Measurements from ENCODE around the gene SLC4A2. TPM values are rescaled to one million over a fixed set of nuclear protein-coding genes. Genes with fewer than 3 reads are reported as not detected.

SLC4A2 gene
- polyA plus RNA-seq, 4 donors: 59.9 to 127 (median 81.9) TPM

- no peak for DNase-seq (ENCODE audit: low read depth in 4 of 4, low spot score in 3 of 4)
These were observed 28.8 kb downstream of the SLC4A2 start for GRCh38 chr7:151088019-151088855.

- no peak for DNase-seq (ENCODE audit: low read depth in 4 of 4, low spot score in 3 of 4)
These were observed 29.7 kb downstream of the SLC4A2 start for GRCh38 chr7:151088856-151089699.

DNA sequence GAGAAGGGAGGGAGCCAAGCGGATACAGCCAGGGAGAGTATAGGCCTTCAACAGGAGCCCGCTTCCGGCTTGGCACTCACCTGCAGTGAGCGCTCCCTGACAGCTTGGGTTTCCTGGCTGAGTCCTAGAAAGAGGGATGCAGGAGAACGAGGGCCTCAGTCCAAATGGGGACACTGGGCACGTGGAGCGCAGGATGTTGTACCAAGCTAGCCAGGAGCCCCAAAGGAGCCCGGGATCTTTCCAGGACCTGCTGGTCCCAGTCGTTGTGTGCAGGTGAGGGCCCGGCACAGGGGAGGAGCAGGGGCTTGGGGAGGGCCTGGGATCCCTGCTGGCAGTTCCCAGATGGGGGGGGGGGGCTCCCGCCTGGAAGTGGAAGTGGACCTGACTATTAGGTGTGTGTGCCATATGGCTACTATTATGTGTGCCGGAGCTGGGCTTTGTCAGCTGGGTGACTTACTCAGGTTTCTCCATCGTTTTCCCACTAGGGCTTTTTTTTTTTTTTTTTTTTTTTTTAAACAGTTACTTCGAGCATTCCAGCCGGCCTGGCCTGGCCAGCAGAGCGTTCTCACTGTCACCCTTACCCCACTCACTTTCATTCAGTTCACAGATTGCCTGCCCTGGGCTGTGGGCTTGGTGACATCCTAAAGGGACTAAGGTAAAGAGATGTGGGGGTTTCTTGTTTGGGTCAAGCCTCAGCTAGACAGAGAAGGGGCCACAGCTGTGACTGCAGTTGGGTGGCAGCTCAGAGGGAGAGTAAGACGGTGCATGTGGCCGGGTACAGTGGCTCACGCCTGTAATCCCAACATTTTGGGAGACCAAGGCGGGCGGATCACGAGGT, 30.7 kb downstream of the SLC4A2 start:
- DNase-seq (ENCODE audit: low read depth in 4 of 4, low spot score in 3 of 4): no peak

GRCh38 chr7:151091003-151091402, 31.6 kb downstream of the SLC4A2 start:
- DNase-seq (ENCODE audit: low read depth in 4 of 4, low spot score in 3 of 4): no peak

DNA sequence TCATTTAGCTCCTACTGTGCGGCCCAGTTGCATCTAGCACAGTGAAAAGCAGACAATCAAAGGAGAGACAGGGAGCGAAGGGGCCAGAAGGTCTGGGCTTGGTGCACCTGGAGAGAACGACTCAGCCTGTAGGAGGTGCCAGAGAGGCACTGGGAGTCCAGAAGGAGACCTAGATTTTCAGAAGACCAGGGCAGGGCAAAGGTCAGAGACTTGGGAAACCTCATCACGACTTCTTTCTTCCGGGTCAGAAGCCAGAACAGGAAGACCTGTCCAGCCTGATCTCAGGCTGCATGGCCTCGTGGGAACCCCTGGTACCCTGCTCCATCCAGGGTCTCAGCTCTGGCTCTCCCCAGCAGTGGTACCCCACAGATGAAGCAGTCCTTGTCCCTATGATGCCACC, 32.0 kb downstream of the SLC4A2 start:
- DNase-seq (ENCODE audit: low read depth in 4 of 4, low spot score in 3 of 4): no peak

GRCh38 chr7:151091988-151092387, 32.6 kb downstream of the SLC4A2 start:
- DNase-seq (ENCODE audit: low read depth in 4 of 4, low spot score in 3 of 4): no peak

GRCh38 chr7:151093748-151094147, 34.4 kb downstream of the SLC4A2 start:
- no peak for DNase-seq (ENCODE audit: low read depth in 4 of 4, low spot score in 3 of 4)

DNA sequence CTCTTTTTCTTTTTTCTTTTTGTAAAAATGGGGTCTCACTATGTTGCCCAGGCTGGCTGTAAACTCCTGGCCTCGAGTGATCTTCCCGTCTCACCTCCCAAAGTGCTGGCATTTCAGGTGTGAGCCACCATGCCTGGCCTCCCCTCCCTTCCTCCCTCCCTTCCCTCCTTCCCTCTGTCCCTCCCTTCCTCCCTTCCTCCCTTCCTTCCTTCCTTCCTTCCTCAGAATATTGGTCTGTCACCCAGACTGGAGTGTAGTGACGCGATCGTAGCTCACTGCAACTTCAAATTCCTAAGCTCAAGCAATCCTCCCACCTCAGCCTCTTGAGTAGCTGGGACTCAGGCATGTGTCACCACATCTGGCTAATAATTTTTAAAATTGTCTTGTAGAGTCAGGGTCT, 35.3 kb downstream of the SLC4A2 start:
- no peak for DNase-seq (ENCODE audit: low read depth in 4 of 4, low spot score in 3 of 4)

GRCh38 chr7:151095123-151095797, 35.9 kb downstream of the SLC4A2 start:
- DNase-seq (ENCODE audit: low read depth in 4 of 4, low spot score in 3 of 4): no peak

DNA sequence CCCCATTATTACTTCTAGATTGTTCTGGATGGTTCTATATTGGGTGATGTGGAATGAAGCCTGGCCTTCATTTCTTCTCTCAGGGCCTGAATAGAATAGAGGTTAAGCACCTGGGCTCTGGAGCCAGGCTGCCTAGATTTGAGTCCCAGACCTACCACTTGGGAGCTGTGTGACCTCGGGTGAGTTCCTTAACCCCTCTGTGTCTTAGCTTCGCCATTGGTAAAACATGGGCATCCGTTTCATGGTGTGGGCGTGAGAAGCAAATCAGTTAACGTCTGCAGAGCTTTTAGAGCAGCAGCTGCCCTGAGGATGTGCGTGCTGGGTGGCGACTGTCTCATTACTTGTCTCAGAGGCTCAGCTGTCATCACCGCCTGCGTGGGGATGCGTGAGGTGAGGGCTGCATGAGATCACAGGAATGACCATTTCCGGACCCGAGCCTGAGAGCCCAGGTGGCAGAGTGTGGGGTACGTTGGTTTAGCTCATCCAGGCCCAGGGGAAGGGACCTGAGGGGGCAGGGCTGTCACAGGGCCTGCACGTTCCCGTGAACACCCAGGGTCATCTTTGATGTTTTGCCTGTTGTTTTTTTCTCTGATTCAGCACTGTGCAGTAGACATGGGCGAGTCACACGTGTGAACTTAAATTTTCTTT, 36.6 kb downstream of the SLC4A2 start:
- DNase-seq (ENCODE audit: low read depth in 4 of 4, low spot score in 3 of 4): no peak

DNA sequence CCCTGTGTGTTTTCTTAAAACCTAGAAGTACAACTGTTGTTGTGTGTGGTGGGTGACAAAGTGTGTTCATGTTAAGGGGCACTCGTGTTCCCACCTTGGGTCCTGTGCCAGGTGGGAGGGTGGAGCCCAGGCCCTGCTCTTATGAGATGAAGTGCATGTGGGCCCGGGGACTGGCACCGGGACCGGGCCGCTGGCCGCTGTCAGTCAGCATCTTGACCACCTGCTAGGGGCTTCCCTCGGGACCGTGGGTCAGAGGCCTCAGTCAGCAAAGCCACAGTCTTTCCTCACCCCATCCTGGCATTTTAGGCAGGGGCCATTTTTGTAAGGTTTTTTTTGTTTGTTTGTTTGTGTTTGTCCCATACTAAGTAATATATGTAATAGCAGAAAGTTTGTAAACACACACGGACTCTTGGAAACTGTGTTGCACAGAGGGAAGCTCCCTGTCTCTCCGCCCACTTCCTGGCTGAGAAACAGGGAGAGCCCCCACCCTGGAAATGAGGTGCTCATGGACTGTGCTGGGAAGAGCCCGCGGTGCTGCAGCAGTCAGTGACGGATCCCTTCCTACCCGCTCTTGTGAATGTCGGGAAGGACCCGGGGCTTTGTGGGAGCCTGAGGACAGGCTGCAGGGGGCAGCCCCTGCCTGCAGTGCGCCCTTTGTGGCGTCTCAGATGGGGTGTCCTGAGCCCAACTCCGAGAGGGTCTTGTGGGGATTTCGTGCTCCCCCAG, 40.3 kb downstream of the SLC4A2 start:
- no peak for DNase-seq (ENCODE audit: low read depth in 4 of 4, low spot score in 3 of 4)

GRCh38 chr7:151100921-151101320, 41.5 kb downstream of the SLC4A2 start:
- DNase-seq (ENCODE audit: low read depth in 4 of 4, low spot score in 3 of 4): no peak

DNA sequence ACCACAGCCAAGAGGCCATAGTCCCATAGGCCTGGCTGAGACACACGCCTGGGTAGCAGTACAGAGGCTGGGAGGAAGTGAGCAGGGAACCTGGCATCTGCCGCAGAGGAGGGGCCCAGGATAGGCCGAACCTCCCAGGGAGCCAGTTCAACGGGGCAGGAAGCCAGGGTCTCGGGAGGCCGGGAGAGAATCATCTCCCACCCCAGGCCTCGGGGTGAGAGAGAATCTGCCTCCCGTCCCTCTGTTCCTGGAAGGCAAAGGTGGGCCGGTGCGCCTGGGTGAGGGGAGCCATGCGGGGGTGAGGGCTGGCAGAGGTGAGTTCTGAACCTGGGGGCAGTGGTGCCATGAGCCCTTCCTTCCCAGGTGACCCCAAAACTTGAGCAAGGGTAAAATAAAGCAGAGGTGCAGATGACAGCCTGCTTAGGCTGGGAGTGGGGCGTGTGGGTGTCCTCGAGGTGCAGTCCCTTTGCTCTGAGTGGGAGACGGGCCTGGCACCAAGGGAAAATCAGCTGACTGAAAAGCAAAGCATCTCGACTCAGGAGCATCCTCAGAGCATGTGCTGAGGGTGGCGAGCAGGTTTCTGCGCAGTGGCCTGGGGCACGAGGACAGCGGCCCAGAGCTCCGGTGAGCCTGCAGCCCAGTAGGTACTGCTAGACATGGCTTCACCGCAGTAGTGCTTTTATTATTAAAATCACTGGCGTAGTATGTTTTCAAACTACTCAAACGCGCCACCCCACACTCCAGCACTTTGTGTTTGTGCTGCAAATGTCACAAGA, 42.4 kb downstream of the SLC4A2 start:
- no peak for DNase-seq (ENCODE audit: low read depth in 4 of 4, low spot score in 3 of 4)

DNA sequence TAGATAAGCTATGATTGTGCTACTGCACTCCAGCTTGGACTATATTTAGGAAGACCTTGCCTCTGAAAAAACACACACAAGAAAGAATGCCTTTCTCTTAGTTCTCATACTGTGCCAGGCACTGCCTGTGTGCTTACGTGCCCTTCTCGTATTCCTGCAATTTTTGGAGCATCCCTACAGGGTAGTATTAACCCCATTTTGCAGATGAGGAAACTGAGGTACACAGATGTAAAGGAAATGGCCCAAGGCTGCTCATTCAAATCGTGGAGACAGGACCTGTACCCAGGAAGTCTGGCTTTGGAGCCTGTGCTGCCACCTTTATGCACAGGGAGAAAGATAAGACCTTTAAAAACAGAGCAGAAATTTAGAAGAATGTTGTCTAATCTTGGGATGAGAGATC, 43.6 kb downstream of the SLC4A2 start:
- no peak for DNase-seq (ENCODE audit: low read depth in 4 of 4, low spot score in 3 of 4)

GRCh38 chr7:151103973-151104372, 44.6 kb downstream of the SLC4A2 start:
- no peak for DNase-seq (ENCODE audit: low read depth in 4 of 4, low spot score in 3 of 4)

DNA sequence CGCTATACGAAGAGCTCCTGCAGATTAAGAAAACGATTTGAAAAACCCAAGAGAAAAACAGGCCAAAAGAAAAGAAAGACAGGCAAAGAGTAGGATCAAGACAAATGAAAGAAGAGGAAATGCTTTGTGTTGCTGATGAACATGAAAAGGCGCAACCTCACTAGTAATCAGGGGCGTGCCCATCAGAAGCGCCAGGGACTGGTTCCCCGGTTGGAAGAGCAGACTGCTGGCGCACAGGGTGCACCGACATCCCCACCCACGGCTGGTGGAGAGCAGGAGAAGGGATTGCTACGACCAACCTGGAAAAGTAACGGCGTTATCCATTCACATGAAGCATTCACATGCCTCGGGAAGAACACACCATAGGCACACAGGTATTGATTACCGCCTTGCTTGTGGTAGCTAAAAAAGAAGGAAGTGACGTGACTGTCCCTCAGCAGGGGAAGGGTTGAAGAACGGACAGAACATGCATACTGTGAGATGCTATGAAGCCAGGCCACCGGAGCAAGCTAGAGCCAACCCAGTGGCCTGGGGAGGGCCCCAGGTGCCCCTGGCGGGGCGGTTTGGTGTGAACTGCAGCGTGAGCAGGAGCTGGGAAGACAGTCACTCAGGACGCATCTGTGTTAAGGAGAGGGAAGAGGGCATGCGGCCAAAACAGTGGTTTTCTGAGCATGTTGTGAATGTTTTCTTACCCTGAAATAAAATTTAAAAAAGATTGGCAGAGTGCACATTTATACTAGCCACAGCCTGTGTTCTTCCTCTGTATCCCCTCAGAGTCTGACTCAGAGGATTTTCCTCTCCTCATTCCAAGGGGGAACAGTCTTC, 45.2 kb downstream of the SLC4A2 start:
- DNase-seq (ENCODE audit: low read depth in 4 of 4, low spot score in 3 of 4): no peak

GRCh38 chr7:151107882-151108281, 48.5 kb downstream of the SLC4A2 start:
- DNase-seq (ENCODE audit: low read depth in 4 of 4, low spot score in 3 of 4): no peak
